ENCODE measurements around the gene DUS4L. TPM values are rescaled to one million over a fixed set of nuclear protein-coding genes. Genes with fewer than 3 reads are reported as not detected.
A peak's percentile ranks its signal among the peaks of the same experiment; 100 is the strongest.

Gene DUS4L
- total RNA-seq, 1 experiment from 2014 or later: 16.3 TPM

DNA sequence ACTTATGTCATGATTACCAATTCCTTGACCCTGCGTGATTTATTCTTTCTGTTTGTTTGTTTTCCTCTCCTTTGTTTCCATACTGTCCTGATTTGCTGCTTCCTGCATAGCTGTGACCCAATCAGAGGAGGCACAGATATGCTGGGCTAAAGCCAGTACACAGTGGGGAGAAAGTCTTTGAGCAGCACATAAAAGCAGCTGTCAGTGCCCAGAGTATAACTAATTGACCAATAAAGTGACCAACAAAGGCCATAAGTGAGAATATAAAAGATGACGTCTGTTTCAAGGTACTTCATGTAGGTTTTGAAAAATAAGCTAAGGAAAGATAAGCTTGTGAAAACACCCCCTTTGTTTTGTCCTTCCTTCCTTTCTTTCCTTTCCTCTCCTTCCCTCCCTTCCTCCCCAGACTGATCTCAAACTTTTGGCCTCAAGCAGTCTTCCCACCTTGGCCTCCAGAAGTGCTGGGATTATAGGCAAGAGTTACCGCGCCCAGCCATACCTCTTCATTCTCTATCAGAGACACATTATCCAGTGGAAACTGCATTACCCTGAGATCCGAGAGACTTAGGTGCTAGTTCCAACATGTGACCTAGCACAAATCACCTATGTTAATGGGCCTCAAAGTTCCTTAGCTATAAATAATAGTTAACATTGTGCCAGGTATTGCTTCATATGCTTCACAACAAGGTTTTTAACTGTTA, 33.3 kb downstream of the DUS4L start:
- peak; percentile 5 for DNase-seq (ENCODE audit: unreplicated experiment)
- Mint-ChIP-seq H3K4me1 (ENCODE audit: insufficient read depth, unreplicated experiment) (peaks cover 22% of the 10 kb centered on the region), H3K36me3 (ENCODE audit: insufficient read depth, unreplicated experiment) (peaks cover 36% of the 10 kb centered on the region), H3K27me3 (ENCODE audit: insufficient read depth, unreplicated experiment) (no peaks in the 10 kb centered on the region), H3K9me3 (ENCODE audit: unreplicated experiment) (no peaks in the 10 kb centered on the region), H3K4me3 (ENCODE audit: unreplicated experiment) (no peak overlapping the region), H3K27ac (ENCODE audit: low read depth, unreplicated experiment) (peak overlapping the region; percentile 47)
- no peak for TF ChIP-seq CTCF (IDR thresholded peaks at IDR 0.05; ENCODE audit: unreplicated experiment)
- ChIA-PET CTCF (interaction anchor here (0.6 to 1.0 kb wide), 2 partner anchors 34 to 278 kb away, joined by 3 to 4 read pairs; no protein-coding TSS in a partner anchor), POLR2A (interaction anchor here (0.6 to 2.6 kb wide), 4 partner anchors 8 to 428 kb away, joined by 3 to 10 read pairs (median 4); partner anchors contain the start of genes COG5, DUS4L and HBP1)
- BruUV-seq (replicated peaks): no TSS peak
- intact Hi-C loops (cut with micrococcal nuclease): no loop called here

DNA sequence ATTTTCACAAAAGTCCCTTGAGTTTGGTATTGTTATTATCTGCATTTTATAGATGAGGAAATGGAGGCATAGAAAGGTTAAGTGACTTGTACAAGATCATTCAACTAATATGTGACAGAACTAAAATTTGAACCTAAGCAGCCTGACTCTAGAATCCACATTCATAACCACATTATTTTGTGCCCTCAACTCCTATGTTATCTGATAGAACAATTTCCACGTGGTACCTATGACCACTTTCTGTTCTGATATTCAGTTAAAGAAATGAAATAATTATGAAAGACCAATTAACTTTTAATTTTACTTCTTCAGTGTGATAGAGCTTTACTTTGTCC, 33.8 kb downstream of the DUS4L start:
- H3K4me3 Mint-ChIP-seq (ENCODE audit: unreplicated experiment): no peak overlapping the region
- no TSS peak for BruUV-seq (replicated peaks)
- peak overlapping the region; percentile 47 for H3K27ac Mint-ChIP-seq (ENCODE audit: low read depth, unreplicated experiment)
- peaks cover 20% of the 10 kb centered on the region for H3K4me1 Mint-ChIP-seq (ENCODE audit: insufficient read depth, unreplicated experiment)
- CTCF ChIA-PET: no interaction called here
- H3K27me3 Mint-ChIP-seq (ENCODE audit: insufficient read depth, unreplicated experiment): no peaks in the 10 kb centered on the region
- no peaks in the 10 kb centered on the region for H3K9me3 Mint-ChIP-seq (ENCODE audit: unreplicated experiment)
- DNase-seq (ENCODE audit: unreplicated experiment): no peak
- intact Hi-C loops (cut with micrococcal nuclease): no loop called here
- no peak for TF ChIP-seq CTCF (IDR thresholded peaks at IDR 0.05; ENCODE audit: unreplicated experiment)
- POLR2A ChIA-PET: interaction anchor here (0.6 to 2.6 kb wide), 6 partner anchors 7 to 429 kb away, joined by 3 to 10 read pairs (median 3); partner anchors contain the start of genes COG5, DUS4L and HBP1
- peaks cover 42% of the 10 kb centered on the region for H3K36me3 Mint-ChIP-seq (ENCODE audit: insufficient read depth, unreplicated experiment)

DNA sequence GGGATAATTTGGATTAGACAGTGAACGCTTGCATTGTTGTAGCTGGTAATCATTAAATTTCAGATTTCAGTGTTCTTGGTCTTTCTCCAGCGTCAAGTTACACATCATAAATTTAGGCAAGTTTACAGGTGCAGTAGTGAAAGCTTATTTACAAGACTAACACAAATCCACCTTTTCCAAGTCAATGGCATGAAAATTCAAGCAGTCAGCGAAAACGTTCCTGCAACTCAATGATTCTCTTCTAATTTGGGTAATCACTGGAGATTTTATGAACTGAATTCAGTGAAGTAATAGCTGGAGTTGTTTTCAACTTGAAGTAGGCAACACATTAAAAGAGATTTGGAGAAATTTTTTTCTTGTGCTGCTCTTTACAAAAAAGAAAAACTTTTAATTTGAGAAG, 34.2 kb downstream of the DUS4L start:
- peaks cover 46% of the 10 kb centered on the region for H3K36me3 Mint-ChIP-seq (ENCODE audit: insufficient read depth, unreplicated experiment)
- intact Hi-C loops (cut with micrococcal nuclease): no loop called here
- no peak overlapping the region for H3K27ac Mint-ChIP-seq (ENCODE audit: low read depth, unreplicated experiment)
- no peak for DNase-seq (ENCODE audit: unreplicated experiment)
- POLR2A ChIA-PET: interaction anchor here (0.6 to 2.6 kb wide), 5 partner anchors 13 to 1357 kb away, joined by 3 to 10 read pairs (median 3); partner anchors contain the start of genes COG5 and DUS4L
- CTCF ChIA-PET: no interaction called here
- no peaks in the 10 kb centered on the region for H3K27me3 Mint-ChIP-seq (ENCODE audit: insufficient read depth, unreplicated experiment)
- no peak overlapping the region for H3K4me3 Mint-ChIP-seq (ENCODE audit: unreplicated experiment)
- TF ChIP-seq CTCF (IDR thresholded peaks at IDR 0.05; ENCODE audit: unreplicated experiment): no peak
- BruUV-seq (replicated peaks): no TSS peak
- peaks cover 18% of the 10 kb centered on the region for H3K4me1 Mint-ChIP-seq (ENCODE audit: insufficient read depth, unreplicated experiment)
- H3K9me3 Mint-ChIP-seq (ENCODE audit: unreplicated experiment): no peaks in the 10 kb centered on the region

DNA sequence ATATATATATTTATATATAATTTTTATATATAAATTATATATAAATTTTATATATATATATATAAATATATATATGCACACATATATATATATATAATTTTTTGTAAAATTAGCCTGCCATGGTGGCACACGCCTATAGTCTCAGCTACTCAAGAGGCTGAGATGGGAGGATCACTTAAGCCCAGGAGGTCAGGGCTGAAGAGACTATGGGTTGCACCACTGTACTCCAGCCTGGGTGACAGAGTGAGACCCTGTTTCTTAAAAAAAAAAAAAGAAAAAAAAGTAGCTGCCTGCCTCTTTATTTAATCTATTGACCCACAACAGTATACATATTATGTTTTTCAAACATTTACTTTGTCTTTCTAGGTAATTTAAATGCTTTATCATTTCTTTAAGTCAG, 35.5 kb downstream of the DUS4L start:
- Mint-ChIP-seq H3K4me1 (ENCODE audit: insufficient read depth, unreplicated experiment) (peaks cover 18% of the 10 kb centered on the region), H3K27me3 (ENCODE audit: insufficient read depth, unreplicated experiment) (no peaks in the 10 kb centered on the region), H3K9me3 (ENCODE audit: unreplicated experiment) (no peaks in the 10 kb centered on the region), H3K27ac (ENCODE audit: low read depth, unreplicated experiment) (no peak overlapping the region), H3K4me3 (ENCODE audit: unreplicated experiment) (no peak overlapping the region), H3K36me3 (ENCODE audit: insufficient read depth, unreplicated experiment) (peaks cover 52% of the 10 kb centered on the region)
- BruUV-seq (replicated peaks): no TSS peak
- ChIA-PET POLR2A (no interaction called here), CTCF (interaction anchor here (0.7 kb wide), 2 partner anchors 19 to 78 kb away, joined by 3 to 4 read pairs; no protein-coding TSS in a partner anchor)
- TF ChIP-seq CTCF (IDR thresholded peaks at IDR 0.05; ENCODE audit: unreplicated experiment): no peak
- DNase-seq (ENCODE audit: unreplicated experiment): no peak
- intact Hi-C loops (cut with micrococcal nuclease): no loop called here

Measured in MCF 10A (cell line).